ENCODE results near the gene LIMS1.

DNA sequence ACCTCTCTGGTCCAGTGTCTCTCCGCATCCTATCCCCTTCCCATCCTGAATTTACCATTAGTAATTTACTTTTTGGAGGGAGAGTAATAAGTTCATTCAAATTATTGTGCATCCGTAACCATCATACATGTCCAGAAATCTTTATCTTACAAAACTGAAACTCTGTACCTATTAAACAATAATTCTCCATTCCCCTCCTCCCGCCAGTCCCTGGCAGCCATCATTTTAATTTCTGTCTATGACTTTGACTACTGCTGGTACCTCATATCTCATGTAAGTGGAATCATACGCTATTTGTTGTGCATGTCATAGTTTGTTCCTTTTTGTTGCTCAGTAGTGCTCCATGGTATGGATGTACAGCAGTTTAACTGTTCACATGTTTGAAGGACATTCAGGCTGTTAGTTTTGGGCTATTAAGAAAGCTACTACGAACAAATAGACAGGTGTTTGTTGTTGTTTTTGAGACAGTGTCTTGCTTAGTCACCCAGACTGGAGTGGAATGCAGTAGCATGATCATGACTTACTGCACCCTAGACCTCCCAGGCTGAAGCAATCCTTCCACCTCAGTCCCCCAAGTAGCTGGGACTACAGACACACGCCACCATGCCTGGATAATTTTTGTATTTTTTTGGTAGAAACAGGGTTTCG, 2.0 kb downstream of the LIMS1 start:
- TF ChIP-seq, protein P1, sequence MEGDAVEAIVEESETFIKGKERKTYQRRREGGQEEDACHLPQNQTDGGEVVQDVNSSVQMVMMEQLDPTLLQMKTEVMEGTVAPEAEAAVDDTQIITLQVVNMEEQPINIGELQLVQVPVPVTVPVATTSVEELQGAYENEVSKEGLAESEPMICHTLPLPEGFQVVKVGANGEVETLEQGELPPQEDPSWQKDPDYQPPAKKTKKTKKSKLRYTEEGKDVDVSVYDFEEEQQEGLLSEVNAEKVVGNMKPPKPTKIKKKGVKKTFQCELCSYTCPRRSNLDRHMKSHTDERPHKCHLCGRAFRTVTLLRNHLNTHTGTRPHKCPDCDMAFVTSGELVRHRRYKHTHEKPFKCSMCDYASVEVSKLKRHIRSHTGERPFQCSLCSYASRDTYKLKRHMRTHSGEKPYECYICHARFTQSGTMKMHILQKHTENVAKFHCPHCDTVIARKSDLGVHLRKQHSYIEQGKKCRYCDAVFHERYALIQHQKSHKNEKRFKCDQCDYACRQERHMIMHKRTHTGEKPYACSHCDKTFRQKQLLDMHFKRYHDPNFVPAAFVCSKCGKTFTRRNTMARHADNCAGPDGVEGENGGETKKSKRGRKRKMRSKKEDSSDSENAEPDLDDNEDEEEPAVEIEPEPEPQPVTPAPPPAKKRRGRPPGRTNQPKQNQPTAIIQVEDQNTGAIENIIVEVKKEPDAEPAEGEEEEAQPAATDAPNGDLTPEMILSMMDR (IDR thresholded peaks at IDR 0.05; ENCODE audit: low read depth, low read length): no peak
- TF ChIP-seq EZH2phosphoT487 (IDR thresholded peaks at IDR 0.05; ENCODE audit: low read depth): no peak
